ENCODE results near the gene ENAH. TPM values are rescaled to one million over a fixed set of nuclear protein-coding genes. Genes with fewer than 3 reads are reported as not detected.
"Not testable (repeated sequence)": the region's sequence is repeated elsewhere in the genome, so short reads cannot be mapped to it uniquely, and the experiment has no call there.

ENAH gene
- total RNA-seq, 1 donor from 2014 or later = not detected

DNA sequence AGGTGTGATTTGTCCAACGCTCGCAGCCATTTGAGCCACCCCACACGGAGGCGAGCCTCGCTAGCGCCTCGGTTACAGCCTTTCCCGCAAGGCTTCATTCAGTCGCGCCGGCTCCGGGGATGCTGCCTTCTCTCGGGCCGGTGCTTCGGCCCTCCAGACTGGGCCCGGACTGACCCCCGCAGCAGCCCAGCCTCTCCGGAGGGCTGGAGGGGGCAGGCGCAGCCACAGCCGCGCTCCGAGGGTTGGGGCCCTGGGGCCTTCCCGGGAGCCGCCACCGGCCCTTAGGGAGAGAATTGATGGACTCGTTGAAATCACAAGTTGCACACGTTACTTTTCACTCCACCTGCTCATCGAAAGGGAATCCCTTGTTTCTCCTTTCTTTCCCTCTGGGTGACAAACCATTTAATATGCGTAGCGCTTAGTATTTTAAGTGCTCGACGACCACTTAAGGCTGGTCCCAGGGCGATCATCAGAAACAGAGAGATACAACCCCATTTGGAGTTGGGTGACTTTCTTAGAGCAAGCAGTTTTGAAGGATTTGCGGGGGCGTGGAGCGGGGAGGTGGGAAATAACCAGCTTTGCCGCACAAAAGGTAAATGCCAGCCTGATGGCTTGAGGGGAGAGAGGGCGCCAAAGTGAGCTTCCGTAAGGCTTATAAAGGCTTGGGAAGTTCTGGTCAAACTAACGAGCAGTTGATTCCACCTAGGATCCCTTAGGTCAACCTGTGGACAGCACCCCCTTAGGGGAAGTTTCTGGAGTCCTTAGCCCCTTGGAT lies 24.6 kb upstream of the ENAH start:
- intact Hi-C loops (cut with micrococcal nuclease) = no loop called here

GRCh38 chr1:225674381-225674780 lies 21.5 kb upstream of the ENAH start:
- intact Hi-C loops (cut with micrococcal nuclease) = no loop called here

- intact Hi-C loops (cut with micrococcal nuclease) = no loop called here
Observed at GRCh38 chr1:225670806-225671733, 18.1 kb upstream of the ENAH start.

- intact Hi-C loops (cut with micrococcal nuclease) = no loop called here
Observed at GRCh38 chr1:225670356-225670755, 17.4 kb upstream of the ENAH start.

GRCh38 chr1:225668222-225668621 lies 15.3 kb upstream of the ENAH start:
- intact Hi-C loops (cut with micrococcal nuclease) = no loop called here

GRCh38 chr1:225667362-225667761 lies 14.4 kb upstream of the ENAH start:
- intact Hi-C loops (cut with micrococcal nuclease) = no loop called here

DNA sequence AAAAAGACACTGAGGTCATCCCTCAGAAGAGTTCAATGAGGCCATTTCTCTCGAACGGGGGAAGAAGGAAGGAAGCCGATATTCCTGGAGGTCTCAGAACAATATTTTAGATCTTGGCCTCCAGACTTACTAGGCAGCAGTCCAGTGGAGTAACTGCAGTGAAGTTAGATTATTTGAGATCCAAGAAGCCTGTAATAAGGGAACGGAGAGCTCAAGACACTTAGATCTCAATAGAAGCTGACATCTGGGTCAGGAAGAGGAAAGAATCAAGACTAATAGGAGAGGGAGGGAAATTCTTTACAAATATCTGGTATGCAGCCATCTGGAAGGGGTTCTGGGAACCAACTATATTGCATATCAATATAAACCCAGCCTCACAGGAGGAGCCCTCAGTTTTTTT lies 13.6 kb upstream of the ENAH start:
- intact Hi-C loops (cut with micrococcal nuclease) = no loop called here

GRCh38 chr1:225664762-225665161 lies 11.8 kb upstream of the ENAH start:
- intact Hi-C loops (cut with micrococcal nuclease) = no loop called here

- intact Hi-C loops (cut with micrococcal nuclease) = no loop called here
Observed at GRCh38 chr1:225662155-225662554, 9.2 kb upstream of the ENAH start.

DNA sequence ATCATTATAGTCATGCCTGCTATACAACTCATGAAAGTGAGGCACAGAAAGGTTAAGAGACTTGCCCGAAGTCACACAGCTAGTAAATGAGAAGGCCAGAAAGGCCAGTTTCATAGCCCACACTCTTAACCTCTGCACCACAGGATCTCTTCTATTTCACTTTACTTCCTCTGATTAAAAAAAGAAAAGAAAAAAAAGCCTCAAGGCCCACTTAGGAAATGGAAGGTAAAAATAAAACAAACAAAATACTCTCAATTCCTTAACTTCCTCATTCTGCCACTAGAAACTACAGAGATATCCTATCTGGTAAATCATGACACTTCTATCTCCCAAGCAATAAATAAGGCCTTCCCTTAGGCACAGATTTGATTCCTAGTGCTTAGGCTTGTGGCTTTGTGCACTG lies 7.6 kb upstream of the ENAH start:
- intact Hi-C loops (cut with micrococcal nuclease) = no loop called here

GRCh38 chr1:225658041-225658440 lies 5.1 kb upstream of the ENAH start:
- intact Hi-C loops (cut with micrococcal nuclease) = no loop called here

DNA sequence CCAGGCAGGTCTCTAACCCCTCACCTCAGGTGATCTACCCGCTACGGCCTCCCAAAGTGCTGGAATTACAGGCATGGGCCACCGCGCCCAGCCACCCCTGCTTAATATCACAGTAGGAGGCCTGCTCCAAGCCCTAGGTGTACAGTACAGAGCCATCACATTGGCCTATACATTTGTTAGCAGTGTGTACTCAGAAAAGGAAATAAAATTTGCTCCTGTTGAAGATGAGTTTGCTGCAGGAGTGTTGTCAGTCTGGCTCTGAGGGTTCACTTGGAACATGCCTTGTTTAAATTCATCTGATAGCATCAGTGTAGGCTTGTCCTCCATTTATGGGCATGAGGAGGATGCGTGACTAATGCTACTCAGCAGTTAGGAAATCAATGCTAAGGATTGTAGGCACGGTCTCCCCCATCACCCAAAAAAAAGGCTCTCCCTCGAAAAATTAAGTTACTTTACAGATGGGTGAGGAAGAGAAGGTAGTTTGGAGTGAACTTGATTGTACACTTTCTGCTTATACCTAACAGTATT lies 4.6 kb upstream of the ENAH start:
- intact Hi-C loops (cut with micrococcal nuclease) = no loop called here

DNA sequence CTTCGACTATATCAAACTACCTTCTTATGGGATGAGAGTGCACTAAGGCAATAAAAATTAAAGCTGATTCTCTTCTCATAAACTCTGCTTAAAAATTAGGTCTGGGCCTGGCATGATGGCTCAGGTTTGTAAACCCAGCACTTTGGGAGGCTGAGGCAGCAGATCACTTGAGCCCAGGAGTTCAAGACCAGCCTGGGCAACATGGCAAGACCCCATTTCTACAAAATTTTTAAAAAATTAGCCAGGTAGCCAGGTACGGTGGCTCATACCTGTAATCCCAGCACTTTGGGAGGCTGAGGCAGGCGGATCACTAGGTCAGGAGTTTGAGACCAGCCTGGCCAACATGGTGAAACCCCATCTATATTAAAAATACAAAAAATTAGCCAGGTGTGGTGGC lies 3.3 kb upstream of the ENAH start:
- intact Hi-C loops (cut with micrococcal nuclease) = not testable (repeated sequence)

DNA sequence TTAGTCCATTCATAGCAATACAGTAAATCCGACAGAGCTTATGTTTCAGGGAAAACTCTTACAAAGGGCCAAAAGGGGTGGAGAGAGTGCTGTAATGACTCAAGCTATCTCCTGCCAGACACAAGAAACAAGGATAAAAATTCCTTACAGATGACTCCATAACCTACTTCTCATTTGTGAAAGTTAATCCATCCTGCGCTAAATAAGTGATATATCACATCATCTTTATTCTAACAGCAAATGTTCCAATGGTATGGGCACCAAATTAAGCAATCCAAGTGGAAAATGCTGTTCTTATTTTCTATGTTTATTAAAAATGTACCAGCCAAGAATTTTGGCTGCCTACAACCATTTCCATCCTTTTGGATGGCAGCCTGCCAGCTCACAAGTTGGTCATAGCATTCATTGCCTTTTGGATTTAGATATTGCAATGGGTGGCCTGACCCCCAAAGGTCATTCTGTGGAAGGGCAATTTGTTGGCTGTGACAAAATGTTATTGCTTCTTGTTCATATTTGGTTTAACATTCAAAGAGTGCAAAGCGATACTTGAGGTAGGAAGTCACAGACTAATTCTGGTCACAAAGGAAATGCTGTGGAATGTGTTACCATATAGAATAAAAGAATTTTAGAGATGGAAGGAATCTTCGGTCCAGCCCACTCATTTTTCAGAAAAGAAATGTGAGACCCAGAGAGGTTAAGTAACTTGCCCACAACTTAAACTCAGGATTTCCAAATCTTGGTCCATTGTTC lies 2.8 kb upstream of the ENAH start:
- intact Hi-C loops (cut with micrococcal nuclease) = no loop called here

- intact Hi-C loops (cut with micrococcal nuclease) = loop anchor here (5.0 kb wide), 2 partner anchors 122 to 178 kb away; partner anchors contain the start of gene SRP9
Observed at GRCh38 chr1:225654688-225655508, 2.0 kb upstream of the ENAH start.

DNA sequence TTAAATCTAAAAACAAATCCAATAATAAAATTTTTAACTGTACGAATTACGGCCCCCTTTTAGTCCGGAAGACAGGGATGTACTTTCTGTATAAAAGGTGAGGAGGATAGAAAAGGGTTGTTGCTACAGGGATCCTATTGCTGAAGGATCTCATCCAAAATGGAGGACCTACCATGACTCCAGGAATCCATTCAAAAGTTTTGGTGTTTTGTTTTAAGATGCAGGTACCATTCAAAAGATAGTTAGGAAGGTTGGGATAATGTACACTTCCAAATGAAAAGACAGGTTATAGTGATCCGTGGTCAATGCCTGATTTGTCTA lies 1.3 kb upstream of the ENAH start:
- intact Hi-C loops (cut with micrococcal nuclease) = loop anchor here (5.0 kb wide), 2 partner anchors 123 to 177 kb away; partner anchors contain the start of gene SRP9

- intact Hi-C loops (cut with micrococcal nuclease) = loop anchor here (5.0 kb wide), 2 partner anchors 124 to 176 kb away; partner anchors contain the start of gene SRP9
Observed at GRCh38 chr1:225653463-225654276, 747 bp upstream of the ENAH start.

GRCh38 chr1:225651872-225652728 lies 823 bp downstream of the ENAH start:
- intact Hi-C loops (cut with micrococcal nuclease) = loop anchor here (5.0 kb wide), 2 partner anchors 125 to 175 kb away; partner anchors contain the start of gene SRP9

All from T-helper 1 cell treated with Interleukin-12 subunit alpha and Interleukin-12 subunit beta and Interleukin-4 antibody, amounts not matched to agents 30 ng/mL and 1 ng/mL, for 36 hours (primary cell).